Measurements from ENCODE around the gene SERAC1.
"Not testable (repeated sequence)": the region's sequence is repeated elsewhere in the genome, so short reads cannot be mapped to it uniquely, and the experiment has no call there.

The SERAC1 gene

DNA sequence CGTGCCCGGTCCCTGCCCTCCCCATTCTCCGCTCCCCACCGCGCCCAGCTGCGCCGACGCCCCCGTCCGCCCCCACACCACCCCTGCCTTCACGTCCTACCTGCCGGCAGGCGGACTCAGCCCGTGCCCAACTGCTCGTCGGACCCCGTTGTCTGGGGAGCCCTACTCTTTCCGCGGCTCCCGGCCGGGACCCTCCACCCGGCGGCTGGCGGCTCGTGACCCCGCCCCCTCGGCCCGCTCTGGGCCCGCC lies at the start of gene SERAC1:
TSS of gene SERAC1 (minus strand) at position 223 of the 250 bp plus-strand sequence. CDS start 9,899 bp downstream, outside the sequence.
- no peak for DNase-seq (ENCODE audit: low read depth in 3 of 3)

- peak in 2 of 3 donors; percentile 26 to 42 for DNase-seq (ENCODE audit: low read depth in 3 of 3)
Measured at GRCh38 chr6:158213925-158214674, 46.0 kb upstream of the SERAC1 start.

DNA sequence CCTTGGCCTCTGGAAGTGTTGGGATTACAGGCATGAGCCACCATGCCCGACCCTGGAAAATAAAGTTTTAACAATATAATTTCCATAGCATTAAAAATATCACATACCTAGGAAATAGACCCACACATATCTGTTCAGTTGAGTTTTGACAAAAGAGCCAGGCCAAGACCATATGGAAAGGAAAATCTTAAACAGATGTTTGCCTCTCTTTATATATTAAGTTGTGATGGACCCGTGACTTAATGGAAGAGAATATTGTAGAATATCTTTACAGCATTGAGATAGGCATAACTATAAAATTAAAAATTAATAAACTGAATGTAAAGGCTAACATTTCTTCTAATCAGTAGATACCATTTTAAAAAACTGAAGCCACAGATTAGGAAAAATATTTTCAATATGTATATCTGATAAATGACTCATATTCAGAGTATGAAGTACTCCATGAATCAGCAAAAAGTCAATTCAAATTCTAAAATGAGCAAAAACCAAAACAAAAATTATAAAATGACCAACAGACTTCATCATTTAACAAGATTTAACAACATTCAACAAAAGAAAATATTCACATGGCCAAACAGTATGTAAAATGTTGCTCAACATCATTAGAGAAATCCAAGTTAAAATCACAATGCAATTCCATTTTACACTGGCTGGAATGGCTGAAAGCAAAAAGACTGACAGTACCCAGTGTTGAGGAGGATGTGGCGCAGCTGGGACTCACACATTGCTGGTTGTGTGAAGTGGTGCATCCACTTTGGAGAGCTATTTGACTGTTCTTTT lies 43.4 kb upstream of the SERAC1 start:
- DNase-seq (ENCODE audit: low read depth in 3 of 3) = no peak

DNA sequence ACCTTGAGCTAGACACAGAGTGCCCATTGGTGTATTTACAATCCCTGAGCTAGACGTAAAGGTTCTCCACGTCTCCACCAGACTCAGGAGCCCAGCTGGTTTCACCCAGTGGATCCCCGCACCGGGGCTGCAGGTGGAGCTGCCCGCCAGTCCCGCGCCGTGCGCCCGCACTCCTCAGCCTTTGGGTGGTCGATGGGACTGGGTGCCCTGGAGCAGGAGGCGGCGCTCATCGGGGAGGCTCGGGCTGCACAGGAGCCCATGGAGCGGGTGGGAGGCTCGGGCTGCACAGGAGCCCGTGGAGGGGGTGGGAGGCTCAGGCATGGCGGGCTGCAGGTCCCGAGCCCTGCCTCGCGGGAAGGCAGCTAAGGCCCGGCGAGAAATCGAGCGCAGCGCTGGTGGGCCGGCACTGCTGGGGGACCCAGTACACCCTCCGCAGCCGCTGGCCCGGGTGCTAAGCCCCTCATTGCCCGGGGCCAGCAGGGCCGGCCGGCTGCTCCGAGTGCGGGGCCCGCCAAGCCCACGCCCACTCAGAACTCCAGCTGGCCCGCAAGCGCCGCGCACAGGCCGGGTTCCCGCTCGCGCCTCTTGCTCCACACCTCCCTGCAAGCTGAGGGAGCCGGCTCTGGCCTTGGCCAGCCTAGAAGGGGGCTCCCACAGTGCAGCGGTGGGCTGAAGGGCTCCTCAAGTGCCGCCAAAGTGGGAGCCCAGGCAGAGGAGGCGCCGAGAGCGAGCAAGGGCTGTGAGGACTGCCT lies 41.7 kb upstream of the SERAC1 start:
- DNase-seq (ENCODE audit: low read depth in 3 of 3) = not testable (repeated sequence)

- DNase-seq (ENCODE audit: low read depth in 3 of 3) = not testable (repeated sequence)
Measured at GRCh38 chr6:158208226-158209030, 40.4 kb upstream of the SERAC1 start.

DNA sequence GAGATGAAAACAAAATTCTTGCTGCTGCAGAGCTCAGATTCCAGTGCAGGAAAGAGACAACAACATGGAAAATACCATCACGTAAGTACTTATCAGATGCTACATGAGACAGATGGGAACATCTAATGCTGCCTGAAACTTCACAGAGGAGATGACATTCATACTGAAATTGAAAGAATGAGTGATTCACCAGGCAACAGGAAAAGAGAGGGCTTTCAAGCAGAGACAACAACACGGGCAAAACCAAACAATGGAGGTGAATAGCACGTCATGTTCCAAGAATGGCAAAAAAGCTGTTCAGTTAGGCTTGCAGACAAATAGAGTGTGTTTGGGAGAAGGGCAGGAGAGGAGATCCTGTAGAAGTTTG lies 39.3 kb upstream of the SERAC1 start:
- DNase-seq (ENCODE audit: low read depth in 3 of 3) = peak in 2 of 3 donors; percentile 16

- no peak for DNase-seq (ENCODE audit: low read depth in 3 of 3)
Measured at GRCh38 chr6:158206740-158207421, 38.8 kb upstream of the SERAC1 start.

DNA sequence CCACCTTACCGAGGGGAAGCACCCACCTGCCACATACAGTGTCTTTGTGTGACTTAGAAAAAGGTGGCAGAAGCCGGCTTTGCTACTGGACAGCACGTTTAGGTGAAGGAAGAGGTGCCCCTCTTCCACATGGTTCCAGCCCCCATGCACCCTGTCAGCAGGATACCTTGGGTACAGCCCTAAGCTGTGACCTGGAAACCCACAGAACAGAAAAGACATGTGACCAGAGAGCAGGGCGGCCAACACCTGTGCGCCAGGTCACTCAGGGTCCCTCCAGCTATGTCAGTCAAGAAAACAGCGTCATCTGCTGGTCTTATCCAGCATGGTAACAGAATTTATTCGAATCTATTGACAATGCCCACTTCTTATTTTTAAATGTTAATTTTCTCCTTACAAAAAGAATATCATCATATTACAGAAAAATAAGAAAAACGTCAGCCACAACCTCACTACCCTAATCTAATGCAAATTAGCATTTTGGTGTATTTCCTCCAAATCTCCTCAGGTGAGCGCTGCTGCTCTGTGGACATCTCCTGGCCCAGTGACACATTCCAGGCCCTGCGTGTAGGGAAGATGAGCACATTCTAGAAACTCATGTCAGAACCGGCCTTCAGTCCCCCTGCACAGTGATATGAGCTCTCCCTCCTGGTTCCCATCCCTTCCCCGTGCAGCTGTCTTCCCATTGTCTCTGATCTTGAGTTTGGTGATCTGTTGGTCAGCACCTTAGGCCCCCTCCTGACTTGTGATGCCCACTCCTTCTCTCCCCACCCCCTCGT lies 37.3 kb upstream of the SERAC1 start:
- no peak for DNase-seq (ENCODE audit: low read depth in 3 of 3)

GRCh38 chr6:158198461-158198860 lies 30.4 kb upstream of the SERAC1 start:
- DNase-seq (ENCODE audit: low read depth in 3 of 3) = no peak

GRCh38 chr6:158194487-158195280 lies 26.6 kb upstream of the SERAC1 start:
- DNase-seq (ENCODE audit: low read depth in 3 of 3) = no peak

DNA sequence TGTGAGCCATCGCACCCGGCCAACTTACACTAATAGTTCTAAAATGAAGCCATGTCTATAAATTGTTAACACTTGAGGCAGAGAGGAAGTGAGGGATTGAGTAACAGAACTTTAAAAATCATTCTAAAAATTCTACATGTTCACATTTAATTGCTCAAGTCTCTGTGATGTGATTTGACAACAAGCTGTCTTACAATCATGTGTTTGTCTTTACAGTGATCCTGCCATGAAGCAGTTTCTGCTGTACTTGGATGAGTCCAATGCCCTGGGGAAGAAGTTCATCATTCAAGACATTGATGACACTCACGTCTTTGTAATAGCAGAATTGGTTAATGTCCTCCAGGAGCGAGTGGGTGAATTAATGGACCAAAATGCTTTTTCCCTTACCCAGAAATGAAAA lies 23.7 kb upstream of the SERAC1 start:
- DNase-seq (ENCODE audit: low read depth in 3 of 3) = no peak

GRCh38 chr6:158191032-158191431 lies 23.0 kb upstream of the SERAC1 start:
- no peak for DNase-seq (ENCODE audit: low read depth in 3 of 3)

GRCh38 chr6:158188591-158188990 lies 20.5 kb upstream of the SERAC1 start:
- no peak for DNase-seq (ENCODE audit: low read depth in 3 of 3)

DNA sequence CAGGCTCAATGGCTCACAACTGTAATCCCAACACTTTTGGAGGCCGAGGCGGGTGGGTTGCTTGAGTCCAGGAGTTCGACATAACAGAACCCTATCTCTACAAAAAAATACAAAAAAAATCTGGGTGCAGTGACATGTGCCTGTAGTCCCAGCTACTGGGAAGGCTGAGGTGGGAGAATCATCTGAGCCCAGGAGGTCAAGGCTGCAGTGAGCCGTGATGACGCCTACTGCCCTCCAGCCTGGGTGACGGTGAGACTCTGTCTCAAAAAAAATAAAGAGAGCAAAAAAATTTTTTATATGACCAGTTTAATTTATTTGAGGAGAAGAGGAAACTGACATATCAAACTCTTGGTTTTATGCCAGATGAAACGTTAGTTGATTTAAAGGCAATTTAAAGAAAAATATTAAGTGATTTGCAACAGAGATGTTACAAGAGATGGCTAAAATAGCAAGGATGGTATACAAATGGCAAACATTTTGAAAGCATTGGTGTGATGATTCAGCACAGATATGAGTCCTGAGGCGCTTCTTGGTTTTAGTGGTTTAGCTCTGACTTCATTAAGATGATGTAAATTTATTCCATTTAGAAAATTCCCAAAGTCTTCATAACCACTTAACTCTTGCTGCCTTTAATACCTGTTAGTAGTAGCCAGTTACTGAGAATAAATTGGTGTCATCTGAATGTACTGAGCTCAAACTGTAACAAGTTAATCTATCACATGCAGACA lies 17.8 kb upstream of the SERAC1 start:
- no peak for DNase-seq (ENCODE audit: low read depth in 3 of 3)

GRCh38 chr6:158184608-158185007 lies 16.5 kb upstream of the SERAC1 start:
- DNase-seq (ENCODE audit: low read depth in 3 of 3) = no peak

DNA sequence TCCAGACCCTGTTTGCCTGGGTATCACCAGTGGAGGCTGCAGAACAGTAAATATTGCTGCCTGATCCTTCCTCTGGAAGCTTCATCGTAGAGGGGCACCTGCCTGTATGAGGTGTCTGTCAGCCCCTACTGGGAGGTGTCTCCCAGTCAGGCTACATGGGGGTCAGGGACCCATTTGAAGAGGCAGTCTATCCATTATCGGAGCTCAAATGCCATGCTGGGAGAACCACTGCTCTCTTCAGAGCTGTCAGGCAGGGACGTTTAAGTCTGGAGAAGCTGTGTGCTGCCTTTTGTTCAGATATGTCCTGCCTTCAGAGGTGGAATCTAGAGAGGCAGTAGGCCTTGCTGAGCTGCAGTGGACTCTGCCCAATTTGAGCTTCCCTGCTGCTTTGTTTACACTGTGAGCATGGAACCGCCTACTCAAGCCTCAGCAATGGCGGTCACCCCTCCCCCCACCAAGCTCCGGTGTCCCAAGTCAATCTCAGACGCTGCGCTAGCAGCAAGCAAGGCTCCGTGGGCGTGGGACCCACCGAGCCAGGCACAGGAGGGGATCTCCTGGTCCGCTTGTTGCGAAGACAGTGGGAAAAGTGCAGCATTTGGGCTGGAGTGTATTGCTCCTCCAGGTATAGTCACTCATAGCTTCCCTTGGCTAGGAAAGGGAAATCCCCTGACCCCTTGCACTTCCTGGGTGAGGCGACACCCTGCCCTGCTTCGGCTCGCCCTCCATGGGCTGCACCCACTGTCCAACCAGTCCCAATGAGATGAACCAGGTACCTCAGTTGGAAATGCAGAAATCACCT lies 15.3 kb upstream of the SERAC1 start:
- not testable (repeated sequence) for DNase-seq (ENCODE audit: low read depth in 3 of 3)

DNA sequence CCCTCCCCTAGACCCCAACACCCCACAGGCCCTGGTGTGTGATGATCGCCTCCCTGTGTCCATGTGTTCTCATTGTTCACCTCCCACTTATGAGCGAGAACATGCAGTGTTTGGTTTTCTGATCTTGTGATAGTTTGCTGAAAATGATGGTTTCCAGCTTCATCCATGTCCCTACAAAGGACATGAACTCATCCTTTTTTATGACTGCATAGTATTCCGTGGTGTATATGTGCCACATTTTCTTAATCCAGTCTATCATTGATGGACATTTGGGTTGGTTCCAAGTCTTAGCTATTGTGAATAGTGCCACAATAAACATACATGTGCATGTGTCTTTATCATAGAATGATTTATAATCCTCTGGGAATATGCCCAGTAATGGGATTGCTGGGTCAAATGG lies 9.7 kb upstream of the SERAC1 start:
- DNase-seq (ENCODE audit: low read depth in 3 of 3) = not testable (repeated sequence)

DNA sequence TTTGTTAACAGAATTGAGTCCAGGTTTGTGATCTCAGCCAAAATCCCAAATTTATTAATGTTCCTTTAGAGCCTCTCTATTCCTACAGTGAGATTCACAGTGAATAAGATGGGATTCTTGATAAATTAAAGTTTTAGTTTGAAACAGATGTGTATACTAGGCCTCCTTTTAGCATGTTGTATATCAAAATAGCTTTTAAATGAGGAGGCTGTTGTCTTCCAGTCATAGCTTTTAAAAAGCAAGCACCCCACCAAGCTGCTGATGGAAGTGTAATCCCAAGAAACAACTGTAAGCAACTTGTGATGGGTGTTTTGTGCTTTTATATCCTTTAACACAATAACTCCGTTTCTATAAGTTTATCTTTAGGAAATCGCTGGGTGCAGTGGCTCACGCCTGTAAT lies 7.0 kb upstream of the SERAC1 start:
- DNase-seq (ENCODE audit: low read depth in 3 of 3) = no peak

Data from stimulated activated CD4-positive, alpha-beta T cell treated with anti-CD3 and anti-CD28 coated beads, TNF-alpha, amount 100 ng/mL, for 48 hours (primary cell).